Measurements from ENCODE around the gene TMPRSS11F. TPM values are rescaled to one million over a fixed set of nuclear protein-coding genes. Genes with fewer than 3 reads are reported as not detected.

Gene TMPRSS11F
- total and polyA plus RNA-seq, 9 of the 15 experiments (the other 6 are each of a cell fraction or from before 2014, with no cell fraction given): 0.03 to 0.36 (median 0.07) TPM; not detected in 2

DNA sequence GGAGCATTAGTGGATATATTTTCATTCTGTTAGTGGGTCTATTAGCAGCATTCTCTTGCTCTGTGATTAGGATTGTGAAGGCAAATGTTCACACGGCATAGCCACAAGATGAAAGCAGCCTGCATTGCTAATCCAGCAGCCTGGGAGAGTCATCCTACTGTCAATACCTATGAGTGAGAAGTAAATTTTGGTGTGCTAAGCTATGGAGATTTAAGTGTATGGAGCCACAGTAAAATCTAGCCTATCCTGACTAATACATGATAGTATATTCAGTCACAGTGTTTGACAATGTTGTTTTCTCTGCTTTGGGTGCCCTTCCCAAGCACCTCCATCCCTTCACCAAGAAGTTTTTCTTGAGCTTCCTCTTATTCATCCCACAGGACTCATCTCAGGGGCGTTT, 47.2 kb upstream of the TMPRSS11F start:
- Histone ChIP-seq H2AFZ (ENCODE audit: low read depth, low read length) (peak overlapping the region; percentile 28; the same call in 1 of the 2 replicates), H3K27me3 (ENCODE audit: control insufficient read depth in 2 of 2, insufficient read depth in 2 of 2, low read length in 2 of 2) (no peaks in the 10 kb centered on the region; a peak in 1 of 5 replicates), H3K4me3 (no peak overlapping the region), H4K20me1 (replicated peaks; ENCODE audit: control insufficient read depth, insufficient read depth, low read length) (no peaks in the 10 kb centered on the region), H3K4me2 (ENCODE audit: insufficient read depth, low read length) (no peak overlapping the region), H3K9ac (ENCODE audit: insufficient read depth in 1 of 2, low read depth in 2 of 2, low read length in 2 of 2) (no peak overlapping the region), H3K9me1 (ENCODE audit: control insufficient read depth, insufficient read depth, low read length) (no peaks in the 10 kb centered on the region), H3K9me3 (replicated peaks; ENCODE audit: control insufficient read depth, insufficient read depth, low read depth, low read length) (no peaks in the 10 kb centered on the region), H3K36me3 (ENCODE audit: control insufficient read depth, insufficient read depth, low read length) (no peaks in the 10 kb centered on the region), H3K4me1 (replicated peaks in 1 of 2; ENCODE audit: control insufficient read depth in 2 of 2, insufficient read depth in 2 of 2, low read length in 2 of 2) (no peaks in the 10 kb centered on the region), H3K27ac (ENCODE audit: extremely low read depth, low read depth, low read length) (no peak overlapping the region), H3K79me2 (ENCODE audit: control insufficient read depth, insufficient read depth, low read length) (no peaks in the 10 kb centered on the region)
- FAIRE-seq (no peak), ATAC-seq (no peak), DNase-seq (ENCODE audit: extremely low read depth in 1 of 4, low spot score in 3 of 4) (no peak)
- in situ Hi-C loops (cut with MboI) (loop anchor here (10.0 kb wide), 1 partner anchor 192 kb away; no protein-coding TSS in a partner anchor), intact Hi-C loops (cut with micrococcal nuclease) (loop anchor here (5.0 to 10.0 kb wide), 3 partner anchors 100 to 442 kb away; no protein-coding TSS in a partner anchor)
- 0% methylated on average over 2 of the region's 2 CpGs for WGBS (ENCODE audit: insufficient coverage, low coverage, missing lambda C conversion rate)
- no TSS peak for BruUV-seq (replicated peaks)
- POLR2A ChIA-PET: no interaction called here
- CTCF ChIA-PET (ENCODE audit: low intra/inter-chr PET ratio): no interaction called here
- no peak for TF ChIP-seq DMBX1 (CRISPR knock-in tag; IDR thresholded peaks at IDR 0.05; ENCODE audit: borderline replicate concordance)
- no peak for TF ChIP-seq SNIP1 (IDR thresholded peaks at IDR 0.05; ENCODE audit: low read depth)
- no peak for TF ChIP-seq CCAR2 (IDR thresholded peaks at IDR 0.05; ENCODE audit: low read depth, low read length)
- no peak for TF ChIP-seq SNRNP70 (optimal IDR thresholded peaks at IDR 0.05; ENCODE audit: low read depth, low read length)
- TF ChIP-seq BDP1 (IDR thresholded peaks at IDR 0.05; ENCODE audit: insufficient read depth, insufficient read length): no peak
- no peak for TF ChIP-seq EWSR1 (IDR thresholded peaks at IDR 0.05; ENCODE audit: borderline replicate concordance, low read depth, partially characterized antibody)
- TF ChIP-seq, protein P1, sequence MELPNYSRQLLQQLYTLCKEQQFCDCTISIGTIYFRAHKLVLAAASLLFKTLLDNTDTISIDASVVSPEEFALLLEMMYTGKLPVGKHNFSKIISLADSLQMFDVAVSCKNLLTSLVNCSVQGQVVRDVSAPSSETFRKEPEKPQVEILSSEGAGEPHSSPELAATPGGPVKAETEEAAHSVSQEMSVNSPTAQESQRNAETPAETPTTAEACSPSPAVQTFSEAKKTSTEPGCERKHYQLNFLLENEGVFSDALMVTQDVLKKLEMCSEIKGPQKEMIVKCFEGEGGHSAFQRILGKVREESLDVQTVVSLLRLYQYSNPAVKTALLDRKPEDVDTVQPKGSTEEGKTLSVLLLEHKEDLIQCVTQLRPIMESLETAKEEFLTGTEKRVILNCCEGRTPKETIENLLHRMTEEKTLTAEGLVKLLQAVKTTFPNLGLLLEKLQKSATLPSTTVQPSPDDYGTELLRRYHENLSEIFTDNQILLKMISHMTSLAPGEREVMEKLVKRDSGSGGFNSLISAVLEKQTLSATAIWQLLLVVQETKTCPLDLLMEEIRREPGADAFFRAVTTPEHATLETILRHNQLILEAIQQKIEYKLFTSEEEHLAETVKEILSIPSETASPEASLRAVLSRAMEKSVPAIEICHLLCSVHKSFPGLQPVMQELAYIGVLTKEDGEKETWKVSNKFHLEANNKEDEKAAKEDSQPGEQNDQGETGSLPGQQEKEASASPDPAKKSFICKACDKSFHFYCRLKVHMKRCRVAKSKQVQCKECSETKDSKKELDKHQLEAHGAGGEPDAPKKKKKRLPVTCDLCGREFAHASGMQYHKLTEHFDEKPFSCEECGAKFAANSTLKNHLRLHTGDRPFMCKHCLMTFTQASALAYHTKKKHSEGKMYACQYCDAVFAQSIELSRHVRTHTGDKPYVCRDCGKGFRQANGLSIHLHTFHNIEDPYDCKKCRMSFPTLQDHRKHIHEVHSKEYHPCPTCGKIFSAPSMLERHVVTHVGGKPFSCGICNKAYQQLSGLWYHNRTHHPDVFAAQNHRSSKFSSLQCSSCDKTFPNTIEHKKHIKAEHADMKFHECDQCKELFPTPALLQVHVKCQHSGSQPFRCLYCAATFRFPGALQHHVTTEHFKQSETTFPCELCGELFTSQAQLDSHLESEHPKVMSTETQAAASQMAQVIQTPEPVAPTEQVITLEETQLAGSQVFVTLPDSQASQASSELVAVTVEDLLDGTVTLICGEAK (IDR thresholded peaks at IDR 0.05): no peak
- TF ChIP-seq, protein P1 (CRISPR knock-in tag; IDR thresholded peaks at IDR 0.05): no peak
- no peak for TF ChIP-seq MTA1 (IDR thresholded peaks at IDR 0.05; ENCODE audit: borderline replicate concordance)
- TF ChIP-seq AFF1 (IDR thresholded peaks at IDR 0.05; ENCODE audit: low read depth in 1 of 2, partially characterized antibody in 2 of 2): no peak

Measured in K562 (cell line).